ENCODE data around the gene RTN4RL1. TPM values are rescaled to one million over a fixed set of nuclear protein-coding genes. Genes with fewer than 3 reads are reported as not detected.

The RTN4RL1 gene
- total and polyA plus RNA-seq, 2 of the 13 experiments (the other 11 are each of a cell fraction or from before 2014, with no cell fraction given), result 0.01 TPM; not detected in 1

GRCh38 chr17:1976683-1977064, 48.5 kb downstream of the RTN4RL1 start (continued):
- TF ChIP-seq PRDM15 (CRISPR knock-in tag; IDR thresholded peaks at IDR 0.05), result peak; percentile 82

GRCh38 chr17:1976000-1976682, 49.0 kb downstream of the RTN4RL1 start:
- peak; percentile 53 for DNase-seq (ENCODE audit: low spot score)
- ATAC-seq, result peak; percentile 80
- no peak overlapping the region for H2AFZ ChIP-seq (ENCODE audit: low read length)
- peaks cover 87% of the 10 kb centered on the region for H3K4me1 ChIP-seq (ENCODE audit: insufficient read depth, low read length)
- peak; percentile 86 for FAIRE-seq
- H3K9ac ChIP-seq (ENCODE audit: insufficient read depth, low read depth, low read length), result peak overlapping the region; percentile 25; the same call in 1 of the 2 replicates
- H3K27ac ChIP-seq (ENCODE audit: extremely low read length, insufficient read depth, low read length), result no peak overlapping the region
- BruUV-seq (replicated peaks), result no TSS peak
- POLR2A ChIA-PET, result interaction anchor here (0.6 kb wide), 1 partner anchor 63 kb away, joined by 3 read pairs; no protein-coding TSS in a partner anchor
- peak overlapping the region; percentile 52 for H3K4me2 ChIP-seq (ENCODE audit: low read depth, low read length)
- in situ Hi-C loops (cut with HindIII; ENCODE audit: extremely low pct_ligation_motif_present, low pct_unique_long_range_greater_than_20kb) (no loop called here), intact Hi-C loops (cut with micrococcal nuclease; ENCODE audit: unreplicated experiment) (loop anchor here (10.0 kb wide), 1 partner anchor 49 kb away; the partner anchor contains the start of gene RTN4RL1)
- no peaks in the 10 kb centered on the region for H4K20me1 ChIP-seq (ENCODE audit: insufficient read depth, low read length)
- H3K36me3 ChIP-seq (replicated peaks in 1 of 2; ENCODE audit: control insufficient read depth in 1 of 2, insufficient read depth in 2 of 2, low read length in 2 of 2), result no peaks in the 10 kb centered on the region
- H3K79me2 ChIP-seq (ENCODE audit: insufficient read depth, low read length), result no peaks in the 10 kb centered on the region
- H3K9me3 ChIP-seq (ENCODE audit: low read length), result no peaks in the 10 kb centered on the region
- WGBS (ENCODE audit: low lambda C conversion rate), result 13% methylated on average over 2 of the region's 4 CpGs
- H3K4me3 ChIP-seq (replicated peaks in 1 of 3; ENCODE audit: insufficient read depth in 1 of 3, low read depth in 2 of 3, low read length in 3 of 3), result peak overlapping the region in 1 of 3 experiments; percentile 39; a peak in 2 of 6 replicates
- CTCF ChIA-PET (ENCODE audit: low intra/inter-chr PET ratio, low total read pairs), result no interaction called here
- peaks cover 2 to 12% of the 10 kb centered on the region in 2 experiments; a peak in 4 of 5 replicates for H3K27me3 ChIP-seq (ENCODE audit: control insufficient read depth in 1 of 2, insufficient read depth in 2 of 2, low read length in 2 of 2)
- TF ChIP-seq SRSF9 (IDR thresholded peaks at IDR 0.05; ENCODE audit: borderline replicate concordance, insufficient read depth, low read depth, low read length, poor library complexity, severe bottlenecking) (no peak), PPARG (CRISPR knock-in tag; conservative IDR thresholded peaks at IDR 0.05) (0 out of 2 replicates have a peak, but pooled peaks have one; percentile 17), HDAC2 (CRISPR knock-in tag; IDR thresholded peaks at IDR 0.05) (0 out of 2 replicates have a peak, but pooled peaks have one; percentile 37), ZNF580 (CRISPR knock-in tag; IDR thresholded peaks at IDR 0.05; ENCODE audit: borderline replicate concordance, low read depth) (no peak), RXRA (CRISPR knock-in tag; IDR thresholded peaks at IDR 0.05) (peak; percentile 22; the same call in 1 of the 2 replicates), HHEX (CRISPR knock-in tag; IDR thresholded peaks at IDR 0.05) (no peak), HOXA3 (CRISPR knock-in tag; IDR thresholded peaks at IDR 0.05) (0 out of 2 replicates have a peak, but pooled peaks have one; percentile 53), ZNF746 (CRISPR knock-in tag; IDR thresholded peaks at IDR 0.05) (peak; percentile 35; the same call in 1 of the 2 replicates), PAXIP1 (CRISPR knock-in tag; conservative IDR thresholded peaks at IDR 0.05) (peak; percentile 34)
- TF ChIP-seq, protein P1, sequence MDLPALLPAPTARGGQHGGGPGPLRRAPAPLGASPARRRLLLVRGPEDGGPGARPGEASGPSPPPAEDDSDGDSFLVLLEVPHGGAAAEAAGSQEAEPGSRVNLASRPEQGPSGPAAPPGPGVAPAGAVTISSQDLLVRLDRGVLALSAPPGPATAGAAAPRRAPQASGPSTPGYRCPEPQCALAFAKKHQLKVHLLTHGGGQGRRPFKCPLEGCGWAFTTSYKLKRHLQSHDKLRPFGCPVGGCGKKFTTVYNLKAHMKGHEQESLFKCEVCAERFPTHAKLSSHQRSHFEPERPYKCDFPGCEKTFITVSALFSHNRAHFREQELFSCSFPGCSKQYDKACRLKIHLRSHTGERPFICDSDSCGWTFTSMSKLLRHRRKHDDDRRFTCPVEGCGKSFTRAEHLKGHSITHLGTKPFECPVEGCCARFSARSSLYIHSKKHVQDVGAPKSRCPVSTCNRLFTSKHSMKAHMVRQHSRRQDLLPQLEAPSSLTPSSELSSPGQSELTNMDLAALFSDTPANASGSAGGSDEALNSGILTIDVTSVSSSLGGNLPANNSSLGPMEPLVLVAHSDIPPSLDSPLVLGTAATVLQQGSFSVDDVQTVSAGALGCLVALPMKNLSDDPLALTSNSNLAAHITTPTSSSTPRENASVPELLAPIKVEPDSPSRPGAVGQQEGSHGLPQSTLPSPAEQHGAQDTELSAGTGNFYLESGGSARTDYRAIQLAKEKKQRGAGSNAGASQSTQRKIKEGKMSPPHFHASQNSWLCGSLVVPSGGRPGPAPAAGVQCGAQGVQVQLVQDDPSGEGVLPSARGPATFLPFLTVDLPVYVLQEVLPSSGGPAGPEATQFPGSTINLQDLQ (CRISPR knock-in tag; IDR thresholded peaks at IDR 0.05), result no peak

Data from HepG2 (cell line).